ENCODE results near the gene AKAP9.
"Not testable (repeated sequence)": the region's sequence is repeated elsewhere in the genome, so short reads cannot be mapped to it uniquely, and the experiment has no call there.

AKAP9 gene

DNA sequence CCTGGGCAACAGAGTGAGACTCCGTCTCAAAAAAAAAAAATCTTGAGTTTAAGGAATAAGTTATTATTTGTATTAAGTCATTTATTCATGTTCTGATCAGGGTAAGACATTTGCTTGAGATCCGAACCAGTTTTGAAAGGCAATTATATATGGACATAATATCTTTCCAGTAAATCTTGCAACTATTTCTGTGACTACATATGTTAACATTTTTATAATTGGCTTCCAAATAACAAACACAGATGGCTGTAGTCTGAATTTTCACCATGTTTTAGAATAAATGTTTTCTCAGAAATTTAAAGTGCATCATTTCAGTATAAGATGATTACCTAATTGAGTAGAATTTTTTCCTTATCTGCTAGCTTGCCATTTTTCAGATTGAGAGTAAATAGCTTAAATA lies 21.2 kb downstream of the AKAP9 start:
- Mint-ChIP-seq H3K27ac (no peak overlapping the region), H3K4me1 (ENCODE audit: low read depth) (peaks cover 20% of the 10 kb centered on the region), H3K4me3 (no peak overlapping the region), H3K9me3 (ENCODE audit: low read depth) (no peaks in the 10 kb centered on the region), H3K36me3 (no peaks in the 10 kb centered on the region), H3K27me3 (no peaks in the 10 kb centered on the region)

DNA sequence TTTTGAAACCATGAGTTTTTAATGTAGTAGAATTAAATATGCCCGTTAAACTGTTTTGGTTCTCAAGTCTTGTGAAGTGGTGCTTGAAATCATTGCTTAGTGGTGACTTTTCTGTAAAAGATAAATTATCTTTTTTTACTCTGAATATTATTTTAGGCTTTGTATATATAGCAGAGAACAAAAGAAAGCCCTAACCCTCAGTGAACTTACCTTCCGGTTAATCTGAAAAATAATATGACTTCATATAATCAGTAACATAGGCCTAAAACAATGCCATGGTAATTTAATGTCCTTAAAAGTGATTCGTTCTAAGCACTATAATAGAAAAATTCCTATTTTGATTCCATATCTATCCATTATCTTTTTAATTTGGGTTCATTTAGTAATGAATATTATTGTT lies 21.8 kb downstream of the AKAP9 start:
- H3K9me3 Mint-ChIP-seq (ENCODE audit: low read depth), result no peaks in the 10 kb centered on the region
- H3K4me3 Mint-ChIP-seq, result no peak overlapping the region
- no peaks in the 10 kb centered on the region for H3K36me3 Mint-ChIP-seq
- peaks cover 25% of the 10 kb centered on the region for H3K4me1 Mint-ChIP-seq (ENCODE audit: low read depth)
- no peaks in the 10 kb centered on the region for H3K27me3 Mint-ChIP-seq
- no peak overlapping the region for H3K27ac Mint-ChIP-seq

DNA sequence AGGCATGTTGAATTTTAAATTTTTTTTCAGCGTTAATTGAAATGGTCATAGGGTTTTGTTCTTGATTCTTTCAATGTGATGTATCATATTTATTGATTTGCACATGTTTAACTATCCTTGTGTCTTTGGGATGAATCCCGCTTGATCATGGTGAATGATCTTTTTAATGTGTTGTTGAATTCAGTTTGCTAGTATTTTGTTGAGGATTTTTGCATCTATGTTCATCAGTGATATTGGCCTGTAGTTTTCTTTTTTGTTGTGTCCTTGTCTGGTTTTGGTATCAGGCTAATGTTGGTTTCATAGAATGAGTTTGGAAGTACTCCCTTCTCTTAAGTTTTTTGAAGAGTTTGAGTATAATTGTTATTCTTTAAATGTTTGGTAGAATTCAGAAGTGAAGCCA lies 26.9 kb downstream of the AKAP9 start:
- not testable (repeated sequence) for H3K9me3 Mint-ChIP-seq (ENCODE audit: low read depth); H3K27ac Mint-ChIP-seq; H3K36me3 Mint-ChIP-seq; H3K4me3 Mint-ChIP-seq; H3K27me3 Mint-ChIP-seq
- peaks cover 47% of the 10 kb centered on the region for H3K4me1 Mint-ChIP-seq (ENCODE audit: low read depth)

DNA sequence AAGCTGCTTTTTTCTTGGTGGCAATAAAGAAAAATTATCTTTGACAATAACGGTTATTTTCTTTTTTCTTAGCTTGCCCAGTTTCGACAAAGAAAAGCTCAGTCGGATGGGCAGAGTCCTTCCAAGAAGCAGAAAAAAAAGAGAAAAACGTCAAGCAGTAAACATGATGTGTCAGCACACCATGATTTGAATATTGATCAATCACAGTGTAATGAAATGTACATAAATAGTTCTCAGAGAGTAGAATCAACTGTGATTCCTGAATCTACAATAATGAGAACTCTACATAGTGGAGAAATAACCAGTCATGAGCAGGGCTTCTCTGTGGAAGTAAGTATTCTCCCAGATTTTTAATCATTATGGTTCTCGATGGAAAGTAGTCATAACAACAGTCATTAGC lies 33.0 kb downstream of the AKAP9 start:
- Mint-ChIP-seq H3K36me3 (peaks cover 9% of the 10 kb centered on the region), H3K4me1 (ENCODE audit: low read depth) (peaks cover 24% of the 10 kb centered on the region), H3K9me3 (ENCODE audit: low read depth) (no peaks in the 10 kb centered on the region), H3K27ac (no peak overlapping the region), H3K4me3 (no peak overlapping the region), H3K27me3 (no peaks in the 10 kb centered on the region)

DNA sequence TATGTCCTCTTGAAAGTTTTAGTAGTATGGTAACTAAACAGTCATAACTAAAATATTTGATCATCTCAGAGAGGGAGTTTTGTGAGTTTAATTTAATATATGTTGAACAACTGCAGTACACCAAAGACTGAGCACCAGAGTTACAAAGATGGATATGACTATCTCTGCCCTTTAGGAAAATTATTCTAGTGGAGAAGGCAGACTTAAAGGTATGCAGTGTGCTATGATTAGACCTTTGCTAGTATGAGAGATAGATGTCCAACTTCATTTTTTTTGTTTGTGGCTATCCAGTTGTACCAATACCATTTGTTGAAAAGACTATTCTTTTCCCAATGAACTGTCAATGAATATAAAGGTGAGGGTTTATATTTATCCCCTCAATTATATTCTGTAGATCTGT lies 33.4 kb downstream of the AKAP9 start:
- Mint-ChIP-seq H3K27me3 (no peaks in the 10 kb centered on the region), H3K4me1 (ENCODE audit: low read depth) (peaks cover 23% of the 10 kb centered on the region), H3K9me3 (ENCODE audit: low read depth) (no peaks in the 10 kb centered on the region), H3K4me3 (no peak overlapping the region), H3K36me3 (peaks cover 11% of the 10 kb centered on the region), H3K27ac (no peak overlapping the region)

DNA sequence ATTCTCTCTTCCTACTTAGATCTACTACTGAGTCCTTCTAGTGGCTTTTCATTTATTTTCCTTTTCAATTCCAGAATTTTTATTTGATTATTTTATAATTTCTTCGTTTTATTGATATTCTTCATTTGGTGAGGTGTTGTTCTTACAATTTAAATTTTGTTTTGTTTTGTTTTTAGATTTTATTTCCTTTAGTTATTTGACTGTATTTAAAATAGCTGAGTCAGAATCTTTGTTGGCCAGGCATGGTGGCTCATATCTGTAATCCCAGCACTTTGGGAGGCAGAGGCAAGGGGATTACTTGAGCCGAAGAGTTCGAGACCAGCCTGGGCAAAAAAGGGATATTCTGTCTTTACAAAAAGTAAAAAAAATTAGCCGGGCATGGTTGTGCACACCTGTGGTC lies 36.1 kb downstream of the AKAP9 start:
- H3K27me3 Mint-ChIP-seq, result no peaks in the 10 kb centered on the region
- no peak overlapping the region for H3K4me3 Mint-ChIP-seq
- peaks cover 4% of the 10 kb centered on the region for H3K4me1 Mint-ChIP-seq (ENCODE audit: low read depth)
- H3K36me3 Mint-ChIP-seq, result peaks cover 16% of the 10 kb centered on the region
- no peaks in the 10 kb centered on the region for H3K9me3 Mint-ChIP-seq (ENCODE audit: low read depth)
- no peak overlapping the region for H3K27ac Mint-ChIP-seq

DNA sequence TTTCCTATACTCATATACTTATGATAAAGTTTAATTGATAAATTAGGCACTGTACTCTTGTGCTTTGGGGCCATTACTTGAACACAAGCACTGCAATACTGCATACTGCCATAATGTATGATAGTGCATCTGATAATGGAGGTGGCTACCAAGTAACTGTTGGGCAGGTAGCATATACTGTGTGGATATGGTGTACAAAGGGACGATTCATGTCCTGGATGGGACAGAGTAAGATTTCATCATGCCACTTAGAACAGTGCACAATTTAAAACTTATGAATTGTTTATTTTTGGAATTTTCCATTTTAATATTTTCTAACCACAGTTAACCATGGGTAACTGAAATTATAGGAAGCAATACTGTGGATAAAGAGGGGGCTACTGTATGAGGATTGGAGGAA lies 38.9 kb downstream of the AKAP9 start:
- Mint-ChIP-seq H3K36me3 (peaks cover 25% of the 10 kb centered on the region), H3K27ac (no peak overlapping the region), H3K4me3 (no peak overlapping the region), H3K4me1 (ENCODE audit: low read depth) (peaks cover 11% of the 10 kb centered on the region), H3K27me3 (no peaks in the 10 kb centered on the region), H3K9me3 (ENCODE audit: low read depth) (peaks cover 4% of the 10 kb centered on the region)

DNA sequence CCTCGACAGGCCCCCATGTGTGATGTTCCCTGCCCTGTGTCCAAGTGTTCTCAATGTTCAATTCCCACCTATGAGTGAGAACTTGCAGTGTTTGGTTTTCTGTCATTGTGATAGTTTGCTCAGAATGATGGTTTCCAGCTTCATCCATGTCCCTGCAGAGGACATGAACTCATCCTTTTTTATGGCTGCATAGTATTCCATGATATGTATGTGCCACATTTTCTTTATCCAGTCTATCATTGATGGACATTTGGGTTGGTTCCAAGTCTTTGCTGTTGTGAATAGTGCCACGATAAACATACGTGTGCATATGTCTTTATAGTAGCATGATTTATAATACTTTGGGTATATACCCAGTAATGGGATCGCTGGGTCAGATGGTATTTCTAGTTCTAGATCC lies 41.7 kb downstream of the AKAP9 start:
- peaks cover 30% of the 10 kb centered on the region for H3K36me3 Mint-ChIP-seq
- H3K27me3 Mint-ChIP-seq; H3K9me3 Mint-ChIP-seq (ENCODE audit: low read depth); H3K27ac Mint-ChIP-seq; H3K4me3 Mint-ChIP-seq: not testable (repeated sequence)
- H3K4me1 Mint-ChIP-seq (ENCODE audit: low read depth), result peaks cover 17% of the 10 kb centered on the region

DNA sequence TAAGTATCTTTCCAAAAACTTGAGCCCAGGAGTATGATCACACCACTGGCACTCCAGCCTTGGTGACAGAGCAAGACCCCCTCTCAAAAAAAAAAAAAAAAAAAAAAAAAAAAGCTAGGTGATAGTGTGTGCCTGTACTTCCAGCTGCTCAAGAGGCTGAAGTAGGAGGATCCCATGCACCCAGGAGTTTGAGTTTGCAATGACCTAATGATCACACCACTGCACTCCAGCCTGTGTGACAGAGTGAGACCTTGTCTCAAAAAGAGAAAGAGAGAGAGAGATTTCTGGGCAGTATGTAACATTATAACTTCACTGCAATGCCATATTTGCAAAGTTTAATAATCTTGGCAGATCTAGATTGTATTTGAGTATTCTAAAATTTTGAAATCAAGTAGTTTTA lies 47.6 kb downstream of the AKAP9 start:
- Mint-ChIP-seq H3K27ac (no peak overlapping the region), H3K36me3 (peaks cover 13% of the 10 kb centered on the region)

DNA sequence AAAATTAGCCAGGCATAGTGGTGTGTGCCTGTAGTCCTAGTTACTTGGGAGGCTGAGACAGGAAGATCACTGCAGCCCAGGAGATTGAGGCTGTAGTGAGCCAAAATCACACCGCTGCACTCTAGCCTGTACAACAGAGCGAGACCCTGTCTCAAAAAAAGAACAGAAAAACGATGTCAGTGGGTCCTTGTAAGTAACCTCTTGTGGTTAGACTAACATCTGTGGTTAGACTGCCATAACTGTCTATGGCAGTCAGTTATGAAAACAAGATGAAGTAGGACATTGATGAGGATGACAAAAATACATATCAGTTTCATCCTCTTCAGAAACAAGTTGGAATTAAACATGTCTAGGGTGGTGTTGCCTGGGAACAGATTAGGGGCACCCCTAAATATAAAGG lies 53.3 kb downstream of the AKAP9 start:
- no peaks in the 10 kb centered on the region for H3K4me1 Mint-ChIP-seq (ENCODE audit: low read depth)
- peaks cover 13% of the 10 kb centered on the region for H3K36me3 Mint-ChIP-seq
- H3K9me3 Mint-ChIP-seq (ENCODE audit: low read depth), result no peaks in the 10 kb centered on the region
- no peak overlapping the region for H3K27ac Mint-ChIP-seq
- no peaks in the 10 kb centered on the region for H3K27me3 Mint-ChIP-seq
- H3K4me3 Mint-ChIP-seq, result no peak overlapping the region

More for the DNA sequence above, 47.6 kb downstream of the AKAP9 start:
- Mint-ChIP-seq H3K4me1 (ENCODE audit: low read depth) (peaks cover 20% of the 10 kb centered on the region), H3K9me3 (ENCODE audit: low read depth) (no peaks in the 10 kb centered on the region), H3K4me3 (no peak overlapping the region), H3K27me3 (no peaks in the 10 kb centered on the region)

DNA sequence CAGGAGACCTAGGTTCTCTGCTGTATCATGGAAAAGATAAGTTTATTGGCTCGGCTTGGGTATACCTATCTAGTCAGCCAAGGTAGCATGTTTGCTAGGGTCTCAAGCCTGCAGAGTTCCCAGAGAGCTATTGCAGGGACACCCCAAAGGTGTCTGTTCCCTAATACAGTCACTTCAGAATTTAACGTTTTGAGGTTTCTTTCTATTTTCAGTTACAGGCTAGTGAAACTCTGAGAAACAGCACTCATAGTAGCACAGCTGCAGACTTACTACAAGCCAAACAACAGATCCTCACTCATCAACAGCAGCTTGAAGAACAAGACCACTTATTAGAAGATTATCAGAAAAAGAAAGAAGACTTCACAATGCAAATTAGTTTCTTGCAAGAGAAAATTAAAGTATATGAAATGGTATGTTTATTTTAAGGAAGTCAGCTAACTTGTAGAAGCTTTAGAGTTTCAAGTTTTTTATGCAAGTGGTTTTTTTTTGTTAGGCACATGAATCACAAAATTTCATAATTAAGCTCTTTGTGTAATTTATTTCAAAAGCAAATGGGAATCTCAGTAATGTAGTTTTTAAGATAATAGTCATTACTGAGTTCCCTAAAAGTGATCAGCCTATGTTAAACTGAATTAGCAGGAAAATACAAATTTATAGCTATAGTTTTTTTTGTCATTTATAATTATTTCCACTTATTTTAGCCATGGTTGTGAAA lies 54.9 kb downstream of the AKAP9 start:
- Mint-ChIP-seq H3K9me3 (ENCODE audit: low read depth) (no peaks in the 10 kb centered on the region), H3K27ac (no peak overlapping the region), H3K36me3 (peaks cover 15% of the 10 kb centered on the region), H3K27me3 (no peaks in the 10 kb centered on the region), H3K4me3 (no peak overlapping the region), H3K4me1 (ENCODE audit: low read depth) (no peaks in the 10 kb centered on the region)

DNA sequence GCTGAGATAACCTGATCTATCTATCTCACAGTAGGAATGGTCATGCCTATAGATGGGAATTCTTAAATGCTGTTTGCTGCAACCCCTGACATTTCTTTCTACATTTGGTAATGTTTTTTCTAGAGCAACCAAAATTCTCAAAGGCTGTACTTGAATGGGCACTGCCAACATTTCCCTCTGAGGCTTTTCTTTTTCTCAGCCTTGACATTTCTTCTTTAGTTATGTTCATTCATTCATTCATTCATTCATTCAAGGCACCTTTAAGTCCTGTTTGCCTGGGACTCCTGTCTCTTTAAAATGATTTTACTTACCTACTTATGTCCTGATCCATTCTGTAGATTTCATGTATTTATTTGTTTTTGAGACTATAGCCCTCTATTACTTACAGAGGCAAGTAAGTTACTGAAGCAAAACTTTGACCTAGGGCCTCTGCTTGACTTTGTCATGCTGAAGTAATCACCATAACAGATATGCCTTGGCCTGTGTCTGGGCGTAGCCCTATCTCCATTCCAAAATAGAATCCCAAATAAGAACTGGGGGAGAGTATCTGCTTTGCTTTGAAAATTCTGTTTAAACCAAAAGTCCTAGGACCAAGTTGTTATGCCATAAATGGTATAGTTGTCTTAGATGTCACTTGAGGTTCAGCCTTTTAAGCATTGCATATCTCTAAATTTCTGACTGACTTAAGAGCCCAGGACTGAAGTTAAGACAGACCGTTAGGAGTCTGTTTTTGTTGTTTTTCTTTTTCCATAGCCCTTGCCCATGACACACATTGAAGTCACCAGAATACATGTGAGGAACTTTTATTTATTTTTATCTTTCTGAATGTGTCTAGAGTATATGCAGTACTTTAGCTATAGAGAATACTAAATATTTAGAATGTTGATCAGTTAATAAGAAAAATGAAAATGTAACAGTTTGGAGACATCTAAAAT lies 59.2 kb downstream of the AKAP9 start:
- H3K27ac Mint-ChIP-seq, result no peak overlapping the region
- no peak overlapping the region for H3K4me3 Mint-ChIP-seq
- no peaks in the 10 kb centered on the region for H3K4me1 Mint-ChIP-seq (ENCODE audit: low read depth)
- no peaks in the 10 kb centered on the region for H3K27me3 Mint-ChIP-seq
- no peaks in the 10 kb centered on the region for H3K9me3 Mint-ChIP-seq (ENCODE audit: low read depth)
- H3K36me3 Mint-ChIP-seq, result peaks cover 39% of the 10 kb centered on the region

DNA sequence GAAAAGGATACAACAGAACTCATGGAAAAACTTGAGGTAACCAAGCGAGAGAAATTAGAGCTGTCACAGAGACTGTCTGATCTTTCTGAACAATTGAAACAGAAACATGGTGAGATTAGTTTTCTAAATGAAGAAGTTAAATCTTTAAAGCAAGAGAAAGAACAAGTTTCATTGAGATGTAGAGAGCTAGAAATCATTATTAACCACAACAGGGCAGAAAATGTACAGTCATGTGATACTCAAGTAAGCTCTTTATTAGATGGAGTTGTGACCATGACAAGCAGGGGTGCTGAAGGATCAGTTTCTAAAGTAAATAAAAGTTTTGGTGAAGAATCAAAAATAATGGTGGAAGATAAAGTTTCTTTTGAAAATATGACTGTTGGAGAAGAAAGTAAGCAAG lies 62.1 kb downstream of the AKAP9 start:
- H3K9me3 Mint-ChIP-seq (ENCODE audit: low read depth), result no peaks in the 10 kb centered on the region
- H3K27me3 Mint-ChIP-seq, result no peaks in the 10 kb centered on the region
- peaks cover 41% of the 10 kb centered on the region for H3K36me3 Mint-ChIP-seq
- no peaks in the 10 kb centered on the region for H3K4me1 Mint-ChIP-seq (ENCODE audit: low read depth)
- H3K27ac Mint-ChIP-seq, result no peak overlapping the region
- no peak overlapping the region for H3K4me3 Mint-ChIP-seq

DNA sequence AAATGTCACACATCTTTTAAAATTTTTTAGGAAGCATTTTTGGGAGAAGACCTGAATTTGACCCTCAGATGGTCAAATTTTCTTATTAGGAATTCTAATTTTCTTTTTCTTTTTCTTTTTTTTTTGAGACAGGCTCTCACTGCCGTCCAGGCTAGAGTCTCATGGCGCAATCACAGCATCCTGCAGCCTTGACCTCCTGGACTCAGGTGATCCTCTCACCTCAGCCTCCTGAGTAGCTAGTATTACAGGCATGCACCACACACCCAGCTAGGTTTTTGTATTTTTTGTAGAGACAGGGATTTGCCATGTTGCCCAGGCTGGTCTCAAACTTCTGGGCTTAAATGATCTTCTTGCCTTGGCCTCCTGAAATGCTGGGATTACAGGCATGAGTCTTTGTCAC lies 65.4 kb downstream of the AKAP9 start:
- H3K4me1 Mint-ChIP-seq (ENCODE audit: low read depth), result no peaks in the 10 kb centered on the region
- H3K9me3 Mint-ChIP-seq (ENCODE audit: low read depth), result no peaks in the 10 kb centered on the region
- no peaks in the 10 kb centered on the region for H3K27me3 Mint-ChIP-seq
- peaks cover 39% of the 10 kb centered on the region for H3K36me3 Mint-ChIP-seq
- no peak overlapping the region for H3K27ac Mint-ChIP-seq
- H3K4me3 Mint-ChIP-seq, result no peak overlapping the region

DNA sequence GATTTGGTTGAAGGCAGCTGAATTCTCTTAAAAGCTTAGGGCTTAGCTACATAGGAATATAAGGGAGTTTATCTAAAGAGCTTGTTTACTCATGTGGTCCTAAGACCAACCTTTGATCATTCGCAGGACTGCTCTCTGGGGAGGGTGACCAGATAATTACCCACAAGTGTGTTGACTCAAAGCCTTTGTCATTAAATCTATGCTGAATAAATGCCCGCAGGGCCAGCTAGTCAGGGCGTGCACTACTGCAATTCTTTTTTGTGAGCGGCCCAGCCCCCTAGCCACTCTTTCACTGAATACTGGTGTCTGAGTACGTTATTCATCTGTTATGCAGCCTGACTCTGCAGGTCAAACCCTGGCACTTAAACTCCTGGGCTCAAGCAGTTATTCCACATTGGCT lies 69.6 kb downstream of the AKAP9 start:
- H3K4me1 Mint-ChIP-seq (ENCODE audit: low read depth), result no peaks in the 10 kb centered on the region
- peaks cover 22% of the 10 kb centered on the region for H3K36me3 Mint-ChIP-seq
- no peaks in the 10 kb centered on the region for H3K27me3 Mint-ChIP-seq
- H3K9me3 Mint-ChIP-seq (ENCODE audit: low read depth), result no peaks in the 10 kb centered on the region
- no peak overlapping the region for H3K27ac Mint-ChIP-seq
- H3K4me3 Mint-ChIP-seq, result no peak overlapping the region

Data from activated naive CD8-positive, alpha-beta T cell (primary cell).